CD4-positive, alpha-beta T cell treated with Interleukin-2 at 100 ng/mL for 4 hours (primary cell): ENCODE data around the gene TMEM8B.

Experiments used
- DNase-seq: peaks from one replicate; pipeline ENCODE4 v3.0.0-alpha.2; 2020; ENCODE audit warnings: low spot score

TMEM8B gene

DNA sequence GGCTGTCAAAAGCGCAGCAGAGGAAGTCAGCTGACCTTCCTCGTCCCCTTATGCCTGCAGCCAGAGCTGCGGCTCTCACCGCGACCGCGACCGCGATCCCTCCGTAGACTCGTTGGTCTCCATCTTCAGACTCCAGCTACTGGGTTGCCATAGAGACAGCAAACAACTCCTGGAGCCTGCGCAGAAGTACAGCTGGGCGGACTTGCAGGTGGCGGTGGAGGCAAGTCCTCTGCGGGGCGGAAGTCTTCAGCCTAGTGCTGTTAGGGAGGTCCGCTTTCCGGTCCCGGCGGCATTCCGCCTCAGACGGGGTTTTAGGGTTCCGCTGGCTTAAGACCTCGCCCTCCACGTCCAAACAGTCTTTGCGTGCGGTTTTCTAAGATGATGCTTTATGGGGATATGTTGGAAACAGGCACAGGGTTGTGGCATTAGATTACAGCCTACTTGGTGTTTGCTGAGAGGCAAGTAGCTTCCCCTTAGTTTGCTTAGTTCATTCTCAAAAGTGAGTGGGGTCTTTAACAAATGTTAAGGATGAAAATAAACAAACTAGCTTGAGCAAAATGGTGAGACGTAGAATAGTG lies 16.9 kb upstream of the TMEM8B start, which contains the start of gene SPAG8:
SPAG8 (minus strand) TSS at position 238 of the 578 bp plus-strand sequence; CDS start at position 123, 115 bp downstream.
- peak; percentile 99 for DNase-seq

DNA sequence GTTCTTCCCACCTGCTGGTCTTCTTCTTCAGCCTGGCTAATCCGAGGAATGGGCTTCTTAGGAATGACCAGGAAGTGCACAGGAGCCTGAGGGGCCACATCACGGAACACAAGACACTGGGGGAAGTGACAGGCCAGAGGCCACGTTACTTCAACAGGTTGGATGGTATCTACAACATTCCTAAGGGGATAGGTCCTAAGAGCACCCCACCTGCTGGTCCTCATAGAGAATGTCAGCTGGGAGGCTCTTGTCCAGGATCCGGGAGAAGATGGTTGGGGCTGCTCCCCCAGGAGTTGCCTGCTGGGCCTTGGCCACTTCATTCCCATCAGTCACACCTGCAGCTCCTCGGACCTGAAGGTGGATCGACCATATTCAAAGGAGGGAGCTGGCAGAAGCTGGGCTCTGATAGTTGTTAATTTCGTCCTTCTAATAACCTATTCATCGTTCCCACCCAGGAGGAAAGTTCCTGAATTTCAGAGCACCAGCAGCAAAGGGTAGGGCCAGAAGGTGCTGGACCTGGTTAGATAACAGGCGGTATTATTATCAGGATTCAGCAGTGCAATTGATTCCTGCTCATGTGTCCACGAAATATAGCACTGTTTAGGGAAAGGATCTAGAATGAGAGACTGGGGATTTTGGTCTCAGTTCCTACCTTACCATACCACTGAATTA lies 15.5 kb upstream of the TMEM8B start:
- DNase-seq = no peak

DNA sequence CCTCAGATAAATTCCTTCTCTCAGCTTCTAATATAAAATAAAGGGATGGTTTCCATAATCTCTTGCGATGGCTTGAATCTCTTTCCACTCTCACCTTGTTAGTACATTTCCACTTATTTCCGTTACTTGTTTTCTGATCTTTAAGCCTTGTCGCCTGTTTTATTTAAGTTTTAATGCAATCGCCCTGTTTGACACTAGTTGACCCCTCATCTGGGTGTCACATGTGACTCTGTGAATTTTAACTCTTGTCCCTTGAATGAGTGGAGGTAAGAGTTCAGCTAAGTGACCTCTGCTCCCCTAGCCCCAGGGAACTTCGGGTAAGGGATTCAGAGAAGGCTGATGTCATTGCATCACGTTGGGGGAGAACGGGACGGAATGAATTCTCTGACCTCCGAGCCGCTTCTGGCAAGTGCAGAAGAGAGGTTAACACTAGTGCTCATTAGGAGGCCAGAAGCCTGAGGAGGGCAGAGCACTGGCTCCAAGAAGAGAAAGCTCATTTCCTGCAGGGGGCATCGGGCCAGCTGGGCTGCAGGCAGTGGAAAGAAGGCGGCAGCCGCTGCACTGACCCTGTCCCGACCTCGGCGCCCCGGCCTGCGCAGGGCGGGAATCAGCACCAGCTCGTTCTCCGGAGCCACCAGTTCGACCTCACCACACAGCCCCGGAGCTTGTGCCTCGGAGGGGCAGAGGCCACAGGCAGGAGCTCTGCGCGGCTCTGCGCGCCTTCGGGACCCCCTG lies 14.8 kb upstream of the TMEM8B start:
- peak; percentile 29 for DNase-seq

DNA sequence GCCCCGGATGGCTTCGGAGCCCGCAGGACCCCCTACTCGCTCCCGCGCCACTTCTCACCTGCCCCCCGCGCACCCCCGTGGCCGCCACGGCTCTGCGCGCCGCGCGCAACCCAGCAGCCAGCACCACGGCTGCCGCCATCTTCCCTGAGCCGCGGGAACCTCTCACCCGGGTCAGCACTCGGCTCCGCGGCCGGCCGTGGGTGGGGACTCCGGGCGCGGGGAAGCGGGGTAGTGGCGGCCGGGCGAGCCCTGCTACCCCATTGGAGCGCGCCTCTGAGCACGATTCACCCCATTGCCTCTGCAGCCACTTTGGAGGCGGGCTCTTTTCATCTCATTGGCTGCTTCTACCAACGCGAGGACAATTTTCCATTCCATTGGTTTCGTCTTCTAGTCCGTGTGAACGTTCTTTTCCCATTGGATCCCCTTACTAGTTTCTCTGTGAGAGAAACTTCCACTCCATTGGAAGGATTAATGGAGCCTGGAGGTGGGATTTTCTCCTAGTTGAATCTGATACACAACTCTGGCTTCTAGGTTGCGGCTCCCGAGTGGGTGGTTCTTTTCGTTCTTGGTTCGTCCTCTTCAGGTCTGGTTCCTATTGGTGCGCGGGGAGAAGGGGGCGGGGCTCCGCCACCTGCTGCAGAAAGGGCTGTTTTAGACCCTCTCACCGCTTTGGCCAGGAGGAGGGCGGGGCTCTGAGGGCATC lies 14.0 kb upstream of the TMEM8B start, which contains the start of gene HINT2:
HINT2 (minus strand) TSS at position 202 of the 703 bp plus-strand sequence; CDS start at position 139, 63 bp downstream.
- peak; percentile 98 for DNase-seq

- no peak for DNase-seq
Observed at GRCh38 chr9:35816708-35817107, 12.3 kb upstream of the TMEM8B start.

DNA sequence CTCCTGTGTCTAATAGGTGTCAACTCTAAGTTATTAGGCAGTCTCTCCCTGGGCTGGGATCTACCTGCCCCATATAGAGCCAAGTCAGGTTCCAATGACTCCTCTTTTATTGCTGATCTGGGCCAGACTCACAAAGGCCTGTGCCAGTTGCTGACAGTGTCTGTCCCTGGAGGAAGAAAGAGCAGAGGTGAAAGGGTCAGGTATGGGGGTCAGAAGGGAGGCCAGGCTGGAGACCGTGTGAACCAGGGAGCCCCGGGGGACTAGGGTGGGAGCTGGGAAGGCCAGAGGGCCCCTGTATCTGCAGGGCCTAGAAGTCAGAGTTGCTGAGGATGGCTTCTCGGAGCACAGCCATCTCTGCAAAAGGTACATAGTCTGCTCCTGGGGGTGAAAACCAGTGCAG lies 10.7 kb upstream of the TMEM8B start:
- DNase-seq = no peak

DNA sequence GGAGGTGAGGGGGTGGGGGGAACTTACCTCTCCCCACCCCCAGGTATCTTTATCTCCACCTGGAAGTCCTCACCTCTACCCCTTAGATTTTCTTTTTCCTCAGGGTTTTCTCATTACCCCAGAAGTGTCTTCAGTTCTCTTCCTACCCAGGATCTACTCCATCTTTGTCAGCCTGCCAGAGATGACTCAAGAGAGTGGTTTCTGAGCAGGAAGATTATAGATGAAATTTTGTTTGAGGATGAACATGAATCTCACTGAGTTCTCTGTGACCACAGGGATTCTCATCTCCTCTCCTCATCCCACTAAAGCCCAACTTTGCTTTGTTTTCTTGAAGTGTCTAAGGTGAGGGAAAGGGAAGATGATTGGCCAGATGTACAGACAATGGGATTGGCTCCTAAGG lies 9.0 kb upstream of the TMEM8B start:
- DNase-seq = no peak

- DNase-seq = no peak
Observed at GRCh38 chr9:35822926-35823325, 6.1 kb upstream of the TMEM8B start.

DNA sequence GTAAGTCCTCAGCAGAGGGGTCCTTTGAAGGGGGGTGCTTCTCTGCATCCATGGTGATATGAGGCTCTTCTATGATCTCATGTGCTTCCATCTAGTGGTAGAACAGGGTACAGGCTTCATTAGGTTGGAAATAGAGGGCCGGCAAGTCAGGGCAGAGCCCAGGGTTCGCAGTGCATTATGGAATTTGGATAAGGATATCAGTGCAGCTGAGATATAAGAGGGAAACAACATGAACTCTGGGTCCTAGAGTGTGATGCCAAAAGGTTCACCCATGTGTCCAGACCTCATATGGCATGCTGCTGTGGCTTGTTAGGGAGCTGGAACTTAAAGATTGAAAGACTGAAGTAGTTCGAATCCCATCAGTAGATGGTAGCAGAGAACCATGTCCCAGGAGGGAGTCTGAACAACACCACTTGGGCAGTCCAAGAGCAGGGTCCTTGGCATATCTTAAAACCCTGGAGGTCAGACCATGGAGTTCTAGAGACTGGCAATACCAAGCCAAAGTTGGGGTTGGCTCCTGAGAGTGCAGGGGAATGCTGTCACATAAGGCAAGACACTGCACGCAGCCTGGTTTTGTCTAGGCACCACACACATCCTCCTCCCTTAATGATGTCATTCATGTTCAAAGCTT lies 2.8 kb upstream of the TMEM8B start:
- DNase-seq = peak; percentile 64

DNA sequence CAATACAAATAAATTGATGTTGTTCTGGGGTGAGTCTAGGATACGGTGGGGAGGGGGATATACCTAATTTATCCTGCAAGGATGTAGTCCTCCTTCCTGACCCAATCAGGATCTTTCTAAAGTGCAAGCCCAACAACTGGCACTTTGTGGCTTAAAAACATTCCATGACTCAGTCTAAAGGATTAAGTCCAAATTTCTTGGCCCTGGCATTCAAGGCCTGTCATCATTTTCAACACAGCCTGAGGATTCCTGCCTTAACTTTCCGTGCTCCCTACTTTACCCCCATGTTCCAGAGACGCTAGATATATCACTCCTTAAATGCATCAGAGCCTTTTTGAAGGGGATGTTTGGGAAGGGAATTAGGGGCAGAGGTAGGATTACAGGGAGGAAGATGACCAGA lies 1.5 kb upstream of the TMEM8B start:
- no peak for DNase-seq

GRCh38 chr9:35828716-35829083 lies 328 bp upstream of the TMEM8B start, which contains the start of gene FAM221B:
FAM221B (minus strand) TSS chr9:35828732; CDS start chr9:35826161, 2,571 bp downstream.
- DNase-seq = peak; percentile 4

DNA sequence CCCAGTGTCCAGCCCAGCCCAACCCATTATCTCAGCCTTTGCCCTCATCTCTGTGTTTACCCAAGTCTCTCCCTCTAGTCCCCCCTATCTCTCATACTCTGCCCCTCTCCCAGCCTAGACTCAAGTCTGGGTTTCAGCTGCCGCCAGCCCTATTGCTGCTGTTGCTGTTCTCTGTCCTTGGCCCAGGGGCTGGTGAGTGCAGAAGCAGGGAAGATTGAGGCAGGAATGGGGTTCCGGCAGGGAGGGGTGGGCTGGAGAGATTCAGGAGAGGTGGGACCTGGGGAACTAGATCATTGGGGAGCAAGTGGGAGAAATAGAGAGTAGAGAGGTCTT lies 702 bp downstream of the TMEM8B start:
- no peak for DNase-seq

DNA sequence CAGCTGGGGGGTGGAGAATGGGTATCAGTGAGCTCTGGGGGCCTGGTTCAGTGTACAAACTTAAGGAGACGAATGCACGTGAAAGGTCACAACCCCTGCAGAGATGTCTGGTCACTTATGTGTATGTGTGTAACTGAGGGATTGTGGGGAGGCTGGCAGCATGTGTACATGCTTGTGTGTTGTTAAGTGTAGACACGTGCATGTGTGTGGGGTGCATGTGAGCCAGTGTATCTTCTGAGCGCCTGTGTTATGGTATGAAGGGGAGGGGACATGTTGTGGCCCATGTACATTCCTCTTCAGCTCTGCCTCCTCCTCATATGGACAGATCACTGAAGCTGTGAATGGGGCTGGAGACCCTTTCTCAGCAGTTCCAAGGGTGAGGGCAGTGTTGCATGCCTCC lies 2.0 kb downstream of the TMEM8B start:
- DNase-seq = no peak

DNA sequence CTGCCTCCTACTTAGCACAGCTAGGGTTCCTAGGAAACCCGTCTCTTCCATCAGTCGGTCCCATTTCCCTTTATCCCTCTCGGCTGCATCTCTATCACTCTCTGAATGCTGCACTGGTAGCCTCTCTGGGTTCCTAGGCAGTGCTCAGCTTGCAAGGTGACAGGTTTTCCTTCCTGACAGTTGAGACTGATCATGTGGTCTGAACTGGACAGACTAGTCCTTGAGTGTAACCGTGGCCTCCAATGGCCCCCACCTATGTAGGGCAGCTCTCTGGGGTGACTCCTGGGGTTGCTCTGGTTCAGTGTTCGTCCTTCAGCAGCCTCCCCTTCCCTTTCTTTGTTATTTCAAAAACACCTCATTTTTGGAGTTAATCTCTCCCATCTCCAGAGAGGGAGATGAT lies 3.8 kb downstream of the TMEM8B start:
- DNase-seq = no peak

GRCh38 chr9:35834260-35835215 lies 5.5 kb downstream of the TMEM8B start:
- no peak for DNase-seq

GRCh38 chr9:35835216-35835632 lies 6.2 kb downstream of the TMEM8B start:
- peak; percentile 10 for DNase-seq

DNA sequence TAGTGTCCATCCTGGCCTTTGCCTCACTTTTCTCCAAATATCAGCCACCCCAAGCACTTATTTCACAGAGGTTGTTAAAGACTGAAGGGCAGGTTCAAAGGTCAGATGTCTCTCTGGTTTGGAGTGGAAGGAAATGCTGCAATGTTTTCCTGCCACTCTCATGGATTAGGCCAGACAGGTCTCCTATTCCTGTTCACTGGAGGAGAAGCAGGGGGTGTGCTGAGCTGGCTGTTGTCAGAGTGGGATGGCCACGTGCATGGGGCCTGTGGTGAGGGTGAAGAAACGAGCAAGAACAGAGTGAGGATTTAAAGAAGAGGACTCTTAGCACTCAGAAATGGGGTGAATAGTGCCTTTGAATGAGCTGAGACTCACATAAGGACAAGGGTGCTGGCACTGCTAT lies 6.7 kb downstream of the TMEM8B start:
- DNase-seq = no peak

- no peak for DNase-seq
Observed at GRCh38 chr9:35836595-35836994, 7.6 kb downstream of the TMEM8B start.

DNA sequence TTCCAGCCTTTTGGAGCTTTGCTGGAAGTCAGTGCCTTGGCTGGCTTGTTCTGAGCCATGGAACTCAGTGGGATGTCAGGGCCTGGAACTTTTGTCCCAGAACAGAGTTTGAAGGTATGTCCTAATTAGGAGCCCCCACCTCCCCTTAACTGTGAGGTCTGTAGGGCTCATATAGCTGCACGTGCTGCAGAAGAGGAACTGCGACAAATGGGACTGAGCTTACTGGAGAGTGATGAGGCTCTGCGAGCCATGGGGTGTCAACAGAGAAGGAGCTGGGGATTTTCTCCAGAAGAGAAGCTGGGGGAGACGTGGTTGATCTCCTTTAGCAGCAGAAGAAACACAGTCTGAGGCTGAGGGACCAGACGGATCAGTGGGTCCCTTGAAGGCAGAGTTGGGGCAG lies 10.9 kb downstream of the TMEM8B start:
- no peak for DNase-seq

DNA sequence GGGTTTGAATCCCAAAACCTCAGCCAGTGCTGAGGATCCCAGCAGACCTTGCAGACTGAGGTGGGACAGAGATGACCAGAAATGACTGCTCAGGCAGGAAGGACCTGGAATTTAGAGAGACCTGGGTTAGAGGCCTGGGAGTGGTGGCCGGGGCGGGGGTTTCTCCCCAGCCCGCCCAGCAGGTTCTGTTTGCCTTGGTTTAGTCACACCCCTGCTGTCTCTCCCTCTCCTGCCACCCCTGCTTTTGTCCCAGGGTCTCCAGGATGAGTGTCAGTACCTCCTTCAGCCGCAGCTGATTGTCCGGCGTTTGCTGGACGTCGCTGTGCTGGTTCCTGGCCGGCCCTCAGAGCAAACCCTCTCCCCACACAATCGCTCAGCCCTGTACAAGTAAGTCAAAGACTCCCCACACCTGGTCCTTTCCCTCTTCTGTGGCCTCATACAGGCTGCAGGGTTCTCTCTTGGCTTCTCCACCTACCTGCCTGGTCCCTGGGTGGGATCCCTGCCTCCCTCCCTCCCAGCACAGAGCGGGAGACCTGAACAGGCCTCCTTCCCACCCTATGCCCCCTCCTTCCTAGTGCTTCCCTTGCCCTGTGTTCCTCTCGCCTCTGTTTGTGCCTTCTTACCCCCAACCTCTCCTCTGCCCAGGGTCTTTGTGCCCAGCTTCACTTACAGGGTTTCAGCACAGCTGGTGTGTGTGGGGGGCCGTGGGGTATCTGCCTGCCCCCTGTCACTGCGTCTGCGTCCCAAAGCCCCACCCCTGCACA lies 12.0 kb downstream of the TMEM8B start:
- no peak for DNase-seq

GRCh38 chr9:35841645-35841900 lies 12.5 kb downstream of the TMEM8B start:
- no peak for DNase-seq
